Stomach (tissue), 19 donors: ENCODE measurements around the gene USP38. TPM values are rescaled to one million over a fixed set of nuclear protein-coding genes. Genes with fewer than 3 reads are reported as not detected.

ENCODE experiments used
- DNase-seq, 2 donors: peaks; one replicate each; pipeline versions ENCODE4 v3.0.0 to v3.0.0-alpha.2; 2013 to 2019
- H3K27ac ChIP-seq, 5 donors: fragments of 200-600 bp in 4 of 5; sonication (generic) in 4 of 5; one replicate each; pipeline ENCODE4 v1.5.1; 2013 to 2019; ENCODE audit warnings: mild to moderate bottlenecking in 1 of 5, moderate library complexity in 1 of 5
- H3K27me3 ChIP-seq, 3 donors: fragments of 200-600 bp; sonication (generic); one replicate each; pipeline ENCODE4 v1.5.1; 2017 to 2019; ENCODE audit warnings: mixed run types in 1 of 3
- H3K36me3 ChIP-seq, 4 donors: fragments of 200-600 bp; sonication (generic); 1 replicate in 3 of 4; 2 replicates in 1 of 4; pipeline ENCODE4 v1.5.1; 2016 to 2019
- H3K4me1 ChIP-seq, 4 donors: fragments of 200-600 bp; sonication (generic); one replicate each; pipeline ENCODE4 v1.5.1; 2016 to 2019
- H3K4me3 ChIP-seq, 4 donors: fragments of 200-600 bp; sonication (generic) in 3 of 4; one replicate each; pipeline ENCODE4 v1.5.1; 2016 to 2019; ENCODE audit warnings: mild to moderate bottlenecking in 1 of 4
- H3K9me3 ChIP-seq, 4 donors: fragments of 200-600 bp; sonication (generic); one replicate each; pipeline ENCODE4 v1.5.1; 2016 to 2019
- EP300 ChIP-seq: sonication (generic); formaldehyde crosslinking; IDR thresholded peaks from one replicate; pipeline ENCODE4 v1.6.1; 2017; ENCODE audit warnings: antibody characterized with exemption
- POLR2A ChIP-seq, 4 donors: fragments of 450-650 bp; IDR thresholded peaks; one replicate each; pipeline ENCODE4 v1.6.1; 2016; ENCODE audit warnings: antibody characterized with exemption in 4 of 4, control low read depth in 2 of 4, mild to moderate bottlenecking in 1 of 4, moderate library complexity in 1 of 4
- POLR2AphosphoS5 ChIP-seq, 3 donors: sonication (generic); formaldehyde crosslinking; IDR thresholded peaks; one replicate each; pipeline ENCODE4 v1.6.1; 2016; ENCODE audit warnings: antibody characterized with exemption in 3 of 3
- whole genome bisulfite sequencing, 5 donors: extraction: QIAGEN DNeasy Blood & Tissue Kit in 3 of 5; methylation state at CpG; one replicate each; pipeline versions ENCODE4 v1.1.5 to v1.1.7; 2013 to 2018; 5-methylcytosine and 5-hydroxymethylcytosine counted together
- intact Hi-C: fragments of 100-400 bp; cut with DNase I; formaldehyde crosslinking; loops from one replicate; pipeline ENCODE4 v1.15.1; 2023; ENCODE audit warnings: low total_unique reads
- long read RNA-seq, 10 donors: transcript quantifications; one replicate each; lab custom pipeline, GENCODE V29; 2026
- polyA plus RNA-seq, 3 donors: library from polyadenylated mRNA; stranded (reverse); fragments of 200-250 nt; gene quantifications; one replicate each; pipeline ENCODE4 v1.2.3, GENCODE V29; 2013
- total RNA-seq, 5 donors: library from RNA; depleted of rRNA; stranded (reverse); fragments of >200 nt; gene quantifications; one replicate each; pipeline versions ENCODE4 v1.1.0 to v1.2.3, GENCODE V29; 2014 to 2016
- TF ChIP-seq, protein P1 (sequence below), 7 experiments: fragments of 450-650 bp in 4 of 7; fragments of 200-600 bp in 3 of 7; sonication (generic) in 3 of 7; IDR thresholded peaks; one replicate each; pipeline ENCODE4 v1.5.1; 2016 to 2019; ENCODE audit warnings: antibody characterized with exemption in 7 of 7, control low read depth in 2 of 7, mild to moderate bottlenecking in 1 of 7
- donor health status: healthy with polysubstance abuse.
- donor health status: Bipolar disorder and iron deficiency.
- donor health status: healthy.

The USP38 gene
- total RNA-seq (10 to 100 TPM in 4 of 5 donors, 1 to 10 TPM in 1; 1.7 to 32.1 (median 24.8) TPM), polyA plus RNA-seq (1 to 10 TPM; 3.1 to 6.9 (median 5.1) TPM)
- long read RNA-seq, donor 1, full-length matches to known transcripts = 2 of 2 reads
- long read RNA-seq, donor 1, partial matches to known transcripts = 0 of 2 reads
- long read RNA-seq, donor 1, other reads (novel, unspliced or antisense) = 0 of 2 reads
- long read RNA-seq, donor 2, full-length matches to known transcripts = 4 of 4 reads
- long read RNA-seq, donor 2, partial matches to known transcripts = 0 of 4 reads
- long read RNA-seq, donor 2, other reads (novel, unspliced or antisense) = 0 of 4 reads
- long read RNA-seq, donor 3, full-length matches to known transcripts = 1 of 1 reads
- long read RNA-seq, donor 3, partial matches to known transcripts = 0 of 1 reads
- long read RNA-seq, donor 3, other reads (novel, unspliced or antisense) = 0 of 1 reads
- long read RNA-seq, donor 4, full-length matches to known transcripts = 1 of 1 reads
- long read RNA-seq, donor 4, partial matches to known transcripts = 0 of 1 reads
- long read RNA-seq, donor 4, other reads (novel, unspliced or antisense) = 0 of 1 reads
- long read RNA-seq, donor 5, full-length matches to known transcripts = 2 of 2 reads
- long read RNA-seq, donor 5, partial matches to known transcripts = 0 of 2 reads
- long read RNA-seq, donor 5, other reads (novel, unspliced or antisense) = 0 of 2 reads
- long read RNA-seq, donor 6, full-length matches to known transcripts = 6 of 6 reads
- long read RNA-seq, donor 6, partial matches to known transcripts = 0 of 6 reads
- long read RNA-seq, donor 6, other reads (novel, unspliced or antisense) = 0 of 6 reads
- long read RNA-seq, donor 7, full-length matches to known transcripts = 6 of 6 reads
- long read RNA-seq, donor 7, partial matches to known transcripts = 0 of 6 reads
- long read RNA-seq, donor 7, other reads (novel, unspliced or antisense) = 0 of 6 reads
- long read RNA-seq, donor 8, full-length matches to known transcripts = 1 of 1 reads
- long read RNA-seq, donor 8, partial matches to known transcripts = 0 of 1 reads
- long read RNA-seq, donor 8, other reads (novel, unspliced or antisense) = 0 of 1 reads
- long read RNA-seq, donor 9 = 0 reads
- long read RNA-seq, donor 10 = 0 reads

DNA sequence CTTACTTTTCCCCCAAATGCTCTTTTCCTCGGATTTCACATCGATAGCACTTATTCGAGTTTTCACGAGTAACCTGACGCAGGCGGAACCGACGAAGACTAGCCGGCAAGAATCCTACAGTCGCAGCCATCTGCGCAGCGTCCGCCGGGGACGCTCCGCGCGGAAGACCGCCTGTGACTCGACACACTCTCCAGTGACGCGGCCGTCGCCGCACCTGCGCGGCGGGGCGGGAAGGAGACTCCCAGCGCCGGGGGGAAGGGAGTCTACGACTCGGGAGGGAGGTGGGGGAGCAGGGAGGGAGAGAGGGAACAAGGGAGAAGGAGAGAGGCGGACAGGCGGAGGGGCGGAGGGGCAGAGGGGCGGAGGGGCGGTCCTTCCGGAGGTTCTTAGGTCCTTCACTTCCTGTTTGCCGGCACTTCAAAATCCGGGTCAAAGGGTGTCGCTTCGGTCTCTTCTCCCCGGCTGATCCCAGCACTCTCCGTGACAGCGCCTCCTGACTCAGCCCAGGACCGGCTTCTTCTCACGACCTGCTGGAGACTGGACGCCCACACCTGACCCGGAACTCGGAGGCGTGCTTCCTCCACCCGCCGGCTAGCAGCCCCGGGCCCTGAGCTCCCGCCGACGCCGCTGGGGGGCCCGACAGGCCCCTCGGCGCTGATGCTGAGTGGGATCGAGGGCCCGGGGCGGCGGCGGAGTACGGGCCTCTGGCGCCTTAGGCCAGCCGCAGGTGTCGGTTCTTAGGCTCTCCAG, at the start of gene USP38:
Gene USP38 (plus strand): TSS at position 415 of the 750 bp plus-strand sequence. CDS start 534 bp downstream, outside the sequence.
- intact Hi-C loops = no loop called here
- TF ChIP-seq POLR2A (IDR thresholded peaks at IDR 0.05) = peak in 2 of 4 donors; percentile 8 to 32
- TF ChIP-seq POLR2AphosphoS5 (IDR thresholded peaks at IDR 0.05) = peak; percentile 71 to 89 (median 87)
- no peak for TF ChIP-seq EP300
- TF ChIP-seq, protein P1, sequence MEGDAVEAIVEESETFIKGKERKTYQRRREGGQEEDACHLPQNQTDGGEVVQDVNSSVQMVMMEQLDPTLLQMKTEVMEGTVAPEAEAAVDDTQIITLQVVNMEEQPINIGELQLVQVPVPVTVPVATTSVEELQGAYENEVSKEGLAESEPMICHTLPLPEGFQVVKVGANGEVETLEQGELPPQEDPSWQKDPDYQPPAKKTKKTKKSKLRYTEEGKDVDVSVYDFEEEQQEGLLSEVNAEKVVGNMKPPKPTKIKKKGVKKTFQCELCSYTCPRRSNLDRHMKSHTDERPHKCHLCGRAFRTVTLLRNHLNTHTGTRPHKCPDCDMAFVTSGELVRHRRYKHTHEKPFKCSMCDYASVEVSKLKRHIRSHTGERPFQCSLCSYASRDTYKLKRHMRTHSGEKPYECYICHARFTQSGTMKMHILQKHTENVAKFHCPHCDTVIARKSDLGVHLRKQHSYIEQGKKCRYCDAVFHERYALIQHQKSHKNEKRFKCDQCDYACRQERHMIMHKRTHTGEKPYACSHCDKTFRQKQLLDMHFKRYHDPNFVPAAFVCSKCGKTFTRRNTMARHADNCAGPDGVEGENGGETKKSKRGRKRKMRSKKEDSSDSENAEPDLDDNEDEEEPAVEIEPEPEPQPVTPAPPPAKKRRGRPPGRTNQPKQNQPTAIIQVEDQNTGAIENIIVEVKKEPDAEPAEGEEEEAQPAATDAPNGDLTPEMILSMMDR (IDR thresholded peaks at IDR 0.05) = peak in 1 of 7 experiments; percentile 5
- H3K4me3 ChIP-seq = peak within 1 kb of the TSS; percentile 89 to 95 (median 93)

GRCh38 chr4:143135358-143135757, 49.4 kb upstream of the USP38 start:
- Histone ChIP-seq H3K9me3 (no peaks in the 10 kb centered on the region), H3K36me3 (no peaks in the 10 kb centered on the region), H3K27me3 (peaks cover 0 to under 1% (median 0%) of the 10 kb centered on the region in 3 donors), H3K27ac (no peak overlapping the region), H3K4me3 (no peak overlapping the region), H3K4me1 (no peaks in the 10 kb centered on the region)
- intact Hi-C loops = no loop called here
- 73 to 86% (median 81%) methylated on average over 5 of the region's 5 CpGs for WGBS, 5 donors
- TF ChIP-seq POLR2AphosphoS5 (IDR thresholded peaks at IDR 0.05) (no peak), POLR2A (IDR thresholded peaks at IDR 0.05) (no peak), EP300 (no peak)
- TF ChIP-seq, protein P1 (IDR thresholded peaks at IDR 0.05) = no peak
- no peak for DNase-seq

More for the DNA sequence above, at the start of gene USP38:
- H3K27ac ChIP-seq = peak within 1 kb of the TSS; percentile 90 to 98 (median 95)
- peaks cover 17 to 58% (median 34%) of the 10 kb centered on the region in 4 donors for H3K4me1 ChIP-seq
- WGBS, 5 donors = 0 to 1% (median 1%) methylated on average over 46 to 71 of the region's 71 CpGs
- no peaks in the 10 kb centered on the region for H3K9me3 ChIP-seq
- peak; percentile 91 to 97 for DNase-seq
- no peaks in the 10 kb centered on the region for H3K36me3 ChIP-seq
- no peaks in the 10 kb centered on the region for H3K27me3 ChIP-seq

GRCh38 chr4:143140696-143141095, 44.0 kb upstream of the USP38 start:
- DNase-seq = no peak
- intact Hi-C loops = no loop called here

GRCh38 chr4:143148521-143148920, 36.2 kb upstream of the USP38 start:
- TF ChIP-seq EP300 = no peak
- no peak for TF ChIP-seq POLR2A (IDR thresholded peaks at IDR 0.05)
- peak in 1 of 2 donors; percentile 9 for DNase-seq
- intact Hi-C loops = no loop called here
- no peaks in the 10 kb centered on the region for H3K36me3 ChIP-seq
- peaks cover 0 to 66% (median 35%) of the 10 kb centered on the region in 4 donors for H3K9me3 ChIP-seq
- WGBS, 5 donors = 64 to 88% (median 81%) methylated on average over 2 of the region's 2 CpGs
- no peaks in the 10 kb centered on the region for H3K27me3 ChIP-seq
- no peaks in the 10 kb centered on the region for H3K4me1 ChIP-seq
- no peak overlapping the region for H3K4me3 ChIP-seq
- H3K27ac ChIP-seq = no peak overlapping the region

More at GRCh38 chr4:143140696-143141095, 44.0 kb upstream of the USP38 start:
- H3K27me3 ChIP-seq = peaks cover 0 to 7% (median 0%) of the 10 kb centered on the region in 3 donors
- H3K36me3 ChIP-seq = no peaks in the 10 kb centered on the region
- H3K27ac ChIP-seq = no peak overlapping the region
- no peaks in the 10 kb centered on the region for H3K4me1 ChIP-seq
- H3K9me3 ChIP-seq = peaks cover 0 to 11% (median 4%) of the 10 kb centered on the region in 4 donors
- no peak for TF ChIP-seq POLR2A (IDR thresholded peaks at IDR 0.05)
- WGBS, 5 donors = 49 to 64% (median 58%) methylated on average over 4 of the region's 4 CpGs; no CpG with 5 or more reads in 1 of the 5 donors
- H3K4me3 ChIP-seq = no peak overlapping the region
